GM12878 (cell line): ENCODE measurements around the gene C2orf68. TPM values are rescaled to one million over a fixed set of nuclear protein-coding genes. Genes with fewer than 3 reads are reported as not detected.

Experiments
- ATAC-seq: fragments of 200-7000 bp; cut with Tn5 transposase; 3 replicates; pipeline ENCODE4 v1.9.1; 2020; ENCODE audit warnings: mild to moderate bottlenecking, moderate library complexity
- BruUV-seq: library from RNA; stranded (reverse); fragments of 400-500 nt; replicated peaks from 2 replicates; lab custom pipeline; 2021; lab: Mats Ljungman, UMichigan
- CTCF ChIA-PET: fragments of 300-600 bp; sonication (Branson Sonifier 250); formaldehyde crosslinking; extraction: SDS; loops from one replicate; lab custom pipeline; 2021; ENCODE audit warnings: inconsistent platforms; lab: Yijun Ruan, JAX
- POLR2A ChIA-PET: fragments of 350-600 bp; formaldehyde crosslinking; extraction: SDS; loops from one replicate; lab custom pipeline; 2021; ENCODE audit warnings: inconsistent platforms; lab: Charles Lee
- RAD21 ChIA-PET: fragments of 300-600 bp; sonication (Branson Sonifier 250); formaldehyde crosslinking; loops from one replicate; lab custom pipeline; 2023; ENCODE audit warnings: antibody characterized with exemption; ENCODE audit not compliant: unreplicated experiment; lab: Charles Lee
- SMC1A ChIA-PET: fragments of 300-600 bp; sonication (Branson Sonifier 250); formaldehyde crosslinking; loops from one replicate; lab custom pipeline; 2023; ENCODE audit not compliant: unreplicated experiment, uncharacterized antibody; lab: Charles Lee
- DNase-seq: peaks from one replicate; pipeline ENCODE4 v3.0.0-alpha.2; 2011; ENCODE audit warnings: low read depth, low spot score
- FAIRE-seq: peaks from 3 replicates; lab custom pipeline; 2011; peaks lifted over from hg19 to GRCh38; lab: Jason Lieb, UNC
- H2AFZ ChIP-seq: 2 replicates; pipeline ENCODE4 v1.6.0; 2011; ENCODE audit warnings: low read depth, low read length, control low read depth; ENCODE audit not compliant: control insufficient read depth
- H3K27ac ChIP-seq: 2 replicates; pipeline ENCODE4 v1.5.1; 2011; ENCODE audit warnings: control low read depth; ENCODE audit not compliant: control insufficient read depth, insufficient read depth
- H3K27me3 ChIP-seq, 2 experiments: replicated peaks in 1 of 2; 2 replicates each; pipeline versions ENCODE4 v1.6.0 to v1.6.1; 2011; ENCODE audit warnings: low read length in 1 of 2; ENCODE audit not compliant: control insufficient read depth in 2 of 2, insufficient read depth in 2 of 2
- H3K36me3 ChIP-seq, 2 experiments: 2 replicates each; pipeline ENCODE4 v1.5.1; 2011; ENCODE audit warnings: low read length in 1 of 2; ENCODE audit not compliant: control insufficient read depth in 2 of 2, insufficient read depth in 2 of 2
- H3K4me1 ChIP-seq: 2 replicates; pipeline ENCODE4 v1.6.1; 2011; ENCODE audit warnings: mild to moderate bottlenecking, low read length, moderate library complexity, mixed read lengths; ENCODE audit not compliant: control insufficient read depth, insufficient read depth
- H3K4me2 ChIP-seq: 2 replicates; pipeline ENCODE4 v1.6.0; 2011; ENCODE audit warnings: control low read depth; ENCODE audit not compliant: control insufficient read depth, insufficient read depth
- H3K4me3 ChIP-seq: fragments of 200-600 bp; sonication (generic); 2 replicates; pipeline ENCODE4 v1.5.1; 2016
- H3K79me2 ChIP-seq: 2 replicates; pipeline ENCODE4 v1.6.0; 2011; ENCODE audit warnings: low read length; ENCODE audit not compliant: control insufficient read depth, insufficient read depth
- H3K9ac ChIP-seq: 2 replicates; pipeline ENCODE4 v1.8.0; 2011; ENCODE audit warnings: low read length, control low read depth, mixed read lengths; ENCODE audit not compliant: control insufficient read depth, insufficient read depth
- H3K9me3 ChIP-seq: replicated peaks from 3 replicates; pipeline ENCODE4 v1.5.1; 2011; ENCODE audit warnings: mild to moderate bottlenecking, low read length; ENCODE audit not compliant: control insufficient read depth, insufficient read depth
- H4K20me1 ChIP-seq: 2 replicates; pipeline ENCODE4 v1.6.0; 2011; ENCODE audit not compliant: control insufficient read depth, insufficient read depth
- BHLHE40 ChIP-seq, 2 experiments: fragments of 450-650 bp in 1 of 2; IDR thresholded peaks; 2 replicates each; pipeline ENCODE4 v1.6.1; 2011 to 2017; ENCODE audit warnings: low read depth in 2 of 2, borderline replicate concordance in 1 of 2, improper control_type of control experiment in 1 of 2, low read length in 1 of 2, mild to moderate bottlenecking in 1 of 2
- KAT2A ChIP-seq: conservative IDR thresholded peaks from 2 replicates; pipeline ENCODE4 v1.6.1; 2011; ENCODE audit warnings: low read depth, low read length; ENCODE audit not compliant: control insufficient read depth
- POLR2AphosphoS2 ChIP-seq: IDR thresholded peaks from 2 replicates; pipeline ENCODE4 v1.6.1; 2011; ENCODE audit warnings: low read depth, mild to moderate bottlenecking, low read length, improper control_type of control experiment, moderate library complexity
- SIN3A ChIP-seq: IDR thresholded peaks from 2 replicates; pipeline ENCODE4 v1.6.1; 2012; ENCODE audit warnings: low read depth, low read length, improper control_type of control experiment
- SMARCA5 ChIP-seq: fragments of 450-650 bp; IDR thresholded peaks from 2 replicates; pipeline ENCODE4 v1.6.1; 2017; ENCODE audit warnings: mild to moderate bottlenecking
- SMC3 ChIP-seq: IDR thresholded peaks from 2 replicates; pipeline ENCODE4 v1.6.1; 2011; ENCODE audit warnings: low read length, improper control_type of control experiment, borderline replicate concordance
- SREBF2 ChIP-seq: IDR thresholded peaks from 2 replicates; pipeline ENCODE4 v1.6.1; 2012; ENCODE audit warnings: mild to moderate bottlenecking, low read length
- SUPT20H ChIP-seq: IDR thresholded peaks from 2 replicates; pipeline ENCODE4 v1.6.1; 2011; ENCODE audit warnings: low read depth, mild to moderate bottlenecking, low read length, moderate library complexity, borderline replicate concordance; ENCODE audit not compliant: control insufficient read depth
- TCF12 ChIP-seq: IDR thresholded peaks from 2 replicates; pipeline ENCODE4 v1.6.1; 2011; ENCODE audit warnings: low read depth, mild to moderate bottlenecking, low read length
- TCF7 ChIP-seq: IDR thresholded peaks from 2 replicates; pipeline ENCODE4 v1.6.1; 2014; ENCODE audit warnings: antibody characterized with exemption, borderline replicate concordance
- ZSCAN29 ChIP-seq: fragments of 450-650 bp; IDR thresholded peaks from 2 replicates; pipeline ENCODE4 v1.6.1; 2017; ENCODE audit warnings: mild to moderate bottlenecking, moderate library complexity
- WGBS: methylation state at CpG from one replicate; pipeline ENCODE4 v1.1.6; 2016; ENCODE audit warnings: low lambda C conversion rate; ENCODE audit not compliant: insufficient replicate concordance, insufficient coverage; ENCODE audit errors: missing lambda C conversion rate; 5-methylcytosine and 5-hydroxymethylcytosine counted together
- in situ Hi-C: fragments of 300-500 bp; cut with MboI; formaldehyde crosslinking; loops from 9 replicates; pipeline ENCODE4 v1.14.3; 2018; ENCODE audit warnings: mixed read lengths
- intact Hi-C: fragments of 100-400 bp; cut with micrococcal nuclease; formaldehyde crosslinking; loops from one replicate; pipeline ENCODE4 v1.14.2; 2022; ENCODE audit not compliant: unreplicated experiment
- polyA plus RNA-seq, 11 experiments: library from polyadenylated mRNA; depleted of rRNA in 4 of 11; unstranded in 6 of 11; stranded (reverse) in 5 of 11; fragments of >200 nt; fragmentation: Nextera tagmentation in 4 of 11; fragmentation: Illumina TruSeq in 1 of 11; extraction: Ambion mirVana in 4 of 11; extraction: Trizol in 1 of 11; gene quantifications; 1 replicate in 1 of 11; 2 replicates in 10 of 11; pipeline versions ENCODE4 v1.2.1 to v1.2.3, GENCODE V29; 2011 to 2016; ENCODE audit warnings: inconsistent platforms in 2 of 11, missing spikeins in 2 of 11, low read depth in 1 of 11
- total RNA-seq, 4 experiments: library from RNA; depleted of rRNA in 3 of 4; stranded (reverse); fragments of >200 nt in 3 of 4; fragmentation: Illumina TruSeq in 1 of 4; extraction: Trizol in 1 of 4; gene quantifications; 2 replicates each; pipeline versions ENCODE4 v1.2.1 to v1.2.3, GENCODE V29; 2013 to 2021
- TF ChIP-seq, protein P1 (sequence below), 3 experiments: IDR thresholded peaks in 2 of 3; conservative IDR thresholded peaks in 1 of 3; 2 replicates each; pipeline ENCODE4 v1.5.1; 2011; ENCODE audit warnings: low read depth in 3 of 3, low read length in 3 of 3, mild to moderate bottlenecking in 3 of 3, control low read depth in 2 of 3, moderate library complexity in 2 of 3, inconsistent platforms in 1 of 3, mixed read lengths in 1 of 3; ENCODE audit not compliant: control insufficient read depth in 2 of 3, insufficient read depth in 1 of 3; ENCODE audit errors: extremely low read depth in 1 of 3
- TF ChIP-seq, protein P2 (sequence below): IDR thresholded peaks from 2 replicates; pipeline ENCODE4 v1.6.1; 2011; ENCODE audit warnings: mild to moderate bottlenecking, low read depth, low read length, moderate library complexity; ENCODE audit not compliant: insufficient replicate concordance
- TF ChIP-seq, protein P3 (sequence below): fragments of 450-650 bp; formaldehyde crosslinking; IDR thresholded peaks from 2 replicates; pipeline ENCODE4 v1.4.0; 2022; ENCODE audit warnings: mild to moderate bottlenecking, moderate library complexity
- TF ChIP-seq, protein P4 (sequence below): fragments of 450-650 bp; IDR thresholded peaks from 2 replicates; pipeline ENCODE4 v1.6.1; 2016; ENCODE audit warnings: mild to moderate bottlenecking
- TF ChIP-seq, protein P5 (sequence below): fragments of 450-650 bp; IDR thresholded peaks from 2 replicates; pipeline ENCODE4 v1.6.1; 2014; ENCODE audit warnings: mild to moderate bottlenecking

C2orf68 gene
- total and polyA plus RNA-seq, 10 of the 15 experiments (the other 5 are each of a cell fraction or from before 2014, with no cell fraction given) = 12.7 to 56.1 (median 28.4) TPM

DNA sequence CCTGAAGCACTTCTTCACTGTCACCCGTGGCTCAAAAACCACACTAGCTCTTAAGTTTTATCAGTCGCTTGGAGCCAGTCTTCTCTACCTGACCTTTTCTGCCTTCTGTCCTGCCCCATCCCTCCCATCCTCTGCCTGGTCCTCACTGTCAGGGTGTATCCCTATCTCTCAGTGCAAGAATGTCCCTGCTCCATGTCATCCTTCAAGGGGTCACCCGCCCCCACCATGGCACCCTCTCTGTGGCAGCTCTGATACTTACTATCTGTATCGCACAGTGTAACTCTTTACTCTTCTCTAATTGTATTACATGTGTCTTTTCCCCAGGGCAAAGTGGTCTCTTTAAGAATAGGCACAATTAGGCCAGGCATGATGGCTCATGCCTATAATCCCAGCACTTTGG is 23.2 kb downstream of the C2orf68 start:
- in situ Hi-C loops = no loop called here
- no peaks in the 10 kb centered on the region for H3K27me3 ChIP-seq
- no peak overlapping the region for H3K9ac ChIP-seq
- ChIA-PET CTCF (no interaction called here), SMC1A (no interaction called here), POLR2A (no interaction called here), RAD21 (no interaction called here)
- no peak overlapping the region for H3K27ac ChIP-seq
- H3K36me3 ChIP-seq = no peaks in the 10 kb centered on the region
- H4K20me1 ChIP-seq = no peaks in the 10 kb centered on the region
- intact Hi-C loops = no loop called here
- 72% methylated on average over 4 of the region's 4 CpGs for WGBS
- no peak for DNase-seq
- H3K4me2 ChIP-seq = no peak overlapping the region
- H3K9me3 ChIP-seq = no peaks in the 10 kb centered on the region
- H3K79me2 ChIP-seq = no peaks in the 10 kb centered on the region; the same call in 1 of the 2 replicates
- FAIRE-seq = no peak
- H2AFZ ChIP-seq = no peak overlapping the region
- ATAC-seq = no peak
- peaks cover 18% of the 10 kb centered on the region for H3K4me1 ChIP-seq
- no TSS peak for BruUV-seq
- no peak overlapping the region for H3K4me3 ChIP-seq
- TF ChIP-seq SUPT20H (no peak), SMARCA5 (no peak), ZSCAN29 (no peak), KAT2A (no peak), TCF12 (no peak), SIN3A (no peak), BHLHE40 (IDR thresholded peaks at IDR 0.05; ENCODE audit: borderline replicate concordance in 1 of 2, low read depth in 2 of 2, low read length in 1 of 2) (no peak), POLR2AphosphoS2 (no peak), SREBF2 (no peak), TCF7 (no peak), SMC3 (no peak)
- TF ChIP-seq, protein P1, sequence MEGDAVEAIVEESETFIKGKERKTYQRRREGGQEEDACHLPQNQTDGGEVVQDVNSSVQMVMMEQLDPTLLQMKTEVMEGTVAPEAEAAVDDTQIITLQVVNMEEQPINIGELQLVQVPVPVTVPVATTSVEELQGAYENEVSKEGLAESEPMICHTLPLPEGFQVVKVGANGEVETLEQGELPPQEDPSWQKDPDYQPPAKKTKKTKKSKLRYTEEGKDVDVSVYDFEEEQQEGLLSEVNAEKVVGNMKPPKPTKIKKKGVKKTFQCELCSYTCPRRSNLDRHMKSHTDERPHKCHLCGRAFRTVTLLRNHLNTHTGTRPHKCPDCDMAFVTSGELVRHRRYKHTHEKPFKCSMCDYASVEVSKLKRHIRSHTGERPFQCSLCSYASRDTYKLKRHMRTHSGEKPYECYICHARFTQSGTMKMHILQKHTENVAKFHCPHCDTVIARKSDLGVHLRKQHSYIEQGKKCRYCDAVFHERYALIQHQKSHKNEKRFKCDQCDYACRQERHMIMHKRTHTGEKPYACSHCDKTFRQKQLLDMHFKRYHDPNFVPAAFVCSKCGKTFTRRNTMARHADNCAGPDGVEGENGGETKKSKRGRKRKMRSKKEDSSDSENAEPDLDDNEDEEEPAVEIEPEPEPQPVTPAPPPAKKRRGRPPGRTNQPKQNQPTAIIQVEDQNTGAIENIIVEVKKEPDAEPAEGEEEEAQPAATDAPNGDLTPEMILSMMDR (IDR thresholded peaks at IDR 0.05 in 2 of 3, conservative IDR thresholded peaks at IDR 0.05 in 1 of 3; ENCODE audit: control insufficient read depth in 2 of 3, extremely low read depth in 1 of 3, insufficient read depth in 1 of 3, low read depth in 3 of 3, low read length in 3 of 3) = no peak
- TF ChIP-seq, protein P2, sequence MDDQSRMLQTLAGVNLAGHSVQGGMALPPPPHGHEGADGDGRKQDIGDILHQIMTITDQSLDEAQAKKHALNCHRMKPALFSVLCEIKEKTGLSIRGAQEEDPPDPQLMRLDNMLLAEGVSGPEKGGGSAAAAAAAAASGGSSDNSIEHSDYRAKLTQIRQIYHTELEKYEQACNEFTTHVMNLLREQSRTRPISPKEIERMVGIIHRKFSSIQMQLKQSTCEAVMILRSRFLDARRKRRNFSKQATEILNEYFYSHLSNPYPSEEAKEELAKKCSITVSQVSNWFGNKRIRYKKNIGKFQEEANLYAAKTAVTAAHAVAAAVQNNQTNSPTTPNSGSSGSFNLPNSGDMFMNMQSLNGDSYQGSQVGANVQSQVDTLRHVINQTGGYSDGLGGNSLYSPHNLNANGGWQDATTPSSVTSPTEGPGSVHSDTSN = no peak
- TF ChIP-seq, protein P3, sequence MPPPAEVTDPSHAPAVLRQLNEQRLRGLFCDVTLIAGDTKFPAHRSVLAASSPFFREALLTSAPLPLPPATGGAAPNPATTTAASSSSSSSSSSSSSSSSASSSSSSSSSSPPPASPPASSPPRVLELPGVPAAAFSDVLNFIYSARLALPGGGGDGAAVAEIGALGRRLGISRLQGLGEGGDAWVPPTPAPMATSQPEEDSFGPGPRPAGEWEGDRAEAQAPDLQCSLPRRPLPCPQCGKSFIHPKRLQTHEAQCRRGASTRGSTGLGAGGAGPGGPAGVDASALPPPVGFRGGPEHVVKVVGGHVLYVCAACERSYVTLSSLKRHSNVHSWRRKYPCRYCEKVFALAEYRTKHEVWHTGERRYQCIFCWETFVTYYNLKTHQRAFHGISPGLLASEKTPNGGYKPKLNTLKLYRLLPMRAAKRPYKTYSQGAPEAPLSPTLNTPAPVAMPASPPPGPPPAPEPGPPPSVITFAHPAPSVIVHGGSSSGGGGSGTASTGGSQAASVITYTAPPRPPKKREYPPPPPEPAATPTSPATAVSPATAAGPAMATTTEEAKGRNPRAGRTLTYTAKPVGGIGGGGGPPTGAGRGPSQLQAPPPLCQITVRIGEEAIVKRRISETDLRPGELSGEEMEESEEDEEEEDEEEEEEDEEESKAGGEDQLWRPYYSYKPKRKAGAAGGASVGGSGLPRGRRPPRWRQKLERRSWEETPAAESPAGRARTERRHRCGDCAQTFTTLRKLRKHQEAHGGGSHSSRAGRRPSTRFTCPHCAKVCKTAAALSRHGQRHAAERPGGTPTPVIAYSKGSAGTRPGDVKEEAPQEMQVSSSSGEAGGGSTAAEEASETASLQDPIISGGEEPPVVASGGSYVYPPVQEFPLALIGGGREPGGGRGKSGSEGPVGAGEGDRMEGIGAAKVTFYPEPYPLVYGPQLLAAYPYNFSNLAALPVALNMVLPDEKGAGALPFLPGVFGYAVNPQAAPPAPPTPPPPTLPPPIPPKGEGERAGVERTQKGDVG (CRISPR knock-in tag) = no peak
- TF ChIP-seq, protein P4, sequence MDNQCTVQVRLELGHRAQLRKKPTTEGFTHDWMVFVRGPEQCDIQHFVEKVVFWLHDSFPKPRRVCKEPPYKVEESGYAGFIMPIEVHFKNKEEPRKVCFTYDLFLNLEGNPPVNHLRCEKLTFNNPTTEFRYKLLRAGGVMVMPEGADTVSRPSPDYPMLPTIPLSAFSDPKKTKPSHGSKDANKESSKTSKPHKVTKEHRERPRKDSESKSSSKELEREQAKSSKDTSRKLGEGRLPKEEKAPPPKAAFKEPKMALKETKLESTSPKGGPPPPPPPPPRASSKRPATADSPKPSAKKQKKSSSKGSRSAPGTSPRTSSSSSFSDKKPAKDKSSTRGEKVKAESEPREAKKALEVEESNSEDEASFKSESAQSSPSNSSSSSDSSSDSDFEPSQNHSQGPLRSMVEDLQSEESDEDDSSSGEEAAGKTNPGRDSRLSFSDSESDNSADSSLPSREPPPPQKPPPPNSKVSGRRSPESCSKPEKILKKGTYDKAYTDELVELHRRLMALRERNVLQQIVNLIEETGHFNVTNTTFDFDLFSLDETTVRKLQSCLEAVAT = no peak
- TF ChIP-seq, protein P5, sequence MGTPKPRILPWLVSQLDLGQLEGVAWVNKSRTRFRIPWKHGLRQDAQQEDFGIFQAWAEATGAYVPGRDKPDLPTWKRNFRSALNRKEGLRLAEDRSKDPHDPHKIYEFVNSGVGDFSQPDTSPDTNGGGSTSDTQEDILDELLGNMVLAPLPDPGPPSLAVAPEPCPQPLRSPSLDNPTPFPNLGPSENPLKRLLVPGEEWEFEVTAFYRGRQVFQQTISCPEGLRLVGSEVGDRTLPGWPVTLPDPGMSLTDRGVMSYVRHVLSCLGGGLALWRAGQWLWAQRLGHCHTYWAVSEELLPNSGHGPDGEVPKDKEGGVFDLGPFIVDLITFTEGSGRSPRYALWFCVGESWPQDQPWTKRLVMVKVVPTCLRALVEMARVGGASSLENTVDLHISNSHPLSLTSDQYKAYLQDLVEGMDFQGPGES = no peak
